ENCODE measurements around the gene IL22. TPM values are rescaled to one million over a fixed set of nuclear protein-coding genes. Genes with fewer than 3 reads are reported as not detected.

IL22 gene
- total RNA-seq, 2 donors from 2014 or later, result 0.89 to 5.4 TPM

- H3K27ac Mint-ChIP-seq, result no peak overlapping the region
- H3K27me3 Mint-ChIP-seq (ENCODE audit: low read depth), result peaks cover 26% of the 10 kb centered on the region
- peak overlapping the region in 1 of 2 donors; percentile 45 for H3K4me3 Mint-ChIP-seq
- peaks cover 0 to 2% of the 10 kb centered on the region in 2 donors for H3K36me3 Mint-ChIP-seq (ENCODE audit: insufficient read depth in 2 of 2)
- ATAC-seq (replicated peaks in 1 of 2) (peak; percentile 26 to 35), DNase-seq (no peak)
- no peaks in the 10 kb centered on the region for H3K9me3 Mint-ChIP-seq
- H3K4me1 Mint-ChIP-seq (ENCODE audit: low read depth), result peaks cover 52% of the 10 kb centered on the region
These were observed 26.0 kb upstream of the IL22 start for GRCh38 chr12:68279227-68280054.

GRCh38 chr12:68276402-68276930 is 23.1 kb upstream of the IL22 start:
- peak in 1 of 2 donors; percentile 24 for ATAC-seq (replicated peaks in 1 of 2)
- DNase-seq, result no peak
- Mint-ChIP-seq H3K36me3 (ENCODE audit: insufficient read depth in 2 of 2) (no peaks in the 10 kb centered on the region), H3K9me3 (no peaks in the 10 kb centered on the region), H3K27ac (no peak overlapping the region), H3K4me1 (ENCODE audit: low read depth) (peaks cover 47% of the 10 kb centered on the region), H3K4me3 (peak overlapping the region in 1 of 2 donors; percentile 0), H3K27me3 (ENCODE audit: low read depth) (peaks cover 9% of the 10 kb centered on the region)

DNA sequence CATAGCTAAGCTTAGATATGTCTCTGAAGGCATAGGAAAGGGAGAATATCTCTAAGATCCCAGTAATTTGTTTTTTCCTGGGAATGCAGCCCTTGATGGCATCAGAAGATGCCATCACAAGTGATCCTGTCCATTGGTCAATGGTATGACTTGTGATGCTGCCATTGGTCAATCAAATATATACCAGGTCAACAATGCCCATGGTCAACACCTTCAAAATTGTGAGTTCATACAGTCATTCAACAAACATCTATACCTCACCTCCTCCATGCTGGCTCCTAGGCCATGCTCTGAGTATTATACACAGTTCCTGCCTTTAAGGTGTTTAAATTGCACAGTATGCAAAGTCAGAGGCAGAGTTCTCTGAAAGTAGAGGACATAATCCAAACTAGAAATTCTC is 19.3 kb upstream of the IL22 start:
- DNase-seq (no peak), ATAC-seq (replicated peaks in 1 of 2) (no peak)
- no peak overlapping the region for H3K4me3 Mint-ChIP-seq
- H3K4me1 Mint-ChIP-seq (ENCODE audit: low read depth), result peaks cover 47% of the 10 kb centered on the region
- H3K36me3 Mint-ChIP-seq (ENCODE audit: insufficient read depth in 2 of 2), result no peaks in the 10 kb centered on the region
- H3K9me3 Mint-ChIP-seq, result no peaks in the 10 kb centered on the region
- H3K27me3 Mint-ChIP-seq (ENCODE audit: low read depth), result peaks cover 34% of the 10 kb centered on the region
- no peak overlapping the region for H3K27ac Mint-ChIP-seq

- no peak for DNase-seq
- Mint-ChIP-seq H3K27me3 (ENCODE audit: low read depth) (peaks cover 38% of the 10 kb centered on the region), H3K36me3 (ENCODE audit: insufficient read depth in 2 of 2) (no peaks in the 10 kb centered on the region), H3K27ac (no peak overlapping the region), H3K4me1 (ENCODE audit: low read depth) (peaks cover 41% of the 10 kb centered on the region), H3K4me3 (no peak overlapping the region), H3K9me3 (no peaks in the 10 kb centered on the region)
- no peak for ATAC-seq (replicated peaks in 1 of 2)
These were observed 17.9 kb upstream of the IL22 start for GRCh38 chr12:68271346-68271745.

- H3K27ac Mint-ChIP-seq, result no peak overlapping the region
- H3K36me3 Mint-ChIP-seq (ENCODE audit: insufficient read depth in 2 of 2), result no peaks in the 10 kb centered on the region
- H3K9me3 Mint-ChIP-seq, result no peaks in the 10 kb centered on the region
- H3K27me3 Mint-ChIP-seq (ENCODE audit: low read depth), result peaks cover 37% of the 10 kb centered on the region
- peaks cover 41% of the 10 kb centered on the region for H3K4me1 Mint-ChIP-seq (ENCODE audit: low read depth)
- H3K4me3 Mint-ChIP-seq, result no peak overlapping the region
- DNase-seq (no peak), ATAC-seq (replicated peaks in 1 of 2) (peak; percentile 25 to 54)
These were observed 17.0 kb upstream of the IL22 start for GRCh38 chr12:68270358-68270757.

DNA sequence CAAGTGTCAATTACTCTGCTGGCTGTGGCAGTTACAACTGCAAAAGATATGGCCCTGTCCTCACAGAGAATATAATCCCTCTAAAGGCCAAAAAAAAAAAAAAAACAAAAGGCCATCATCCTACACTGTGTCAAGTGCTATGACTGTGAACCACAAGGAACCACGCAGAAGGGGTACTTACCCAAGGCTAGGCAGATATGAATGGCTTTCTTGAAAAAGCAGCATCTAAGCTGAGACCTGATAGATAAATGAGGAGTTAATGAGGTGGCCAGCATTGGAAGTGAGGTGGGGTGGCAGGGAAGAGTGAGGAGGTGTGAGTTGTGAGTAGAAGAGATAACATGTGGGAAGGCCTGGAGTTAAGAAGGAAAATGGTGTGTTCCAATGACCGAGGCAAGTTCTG is 16.4 kb upstream of the IL22 start:
- peaks cover 43% of the 10 kb centered on the region for H3K27me3 Mint-ChIP-seq (ENCODE audit: low read depth)
- DNase-seq (peak in 1 of 2 donors; percentile 23), ATAC-seq (replicated peaks in 1 of 2) (peak; percentile 80 to 85)
- H3K9me3 Mint-ChIP-seq, result no peaks in the 10 kb centered on the region
- peaks cover 47% of the 10 kb centered on the region for H3K4me1 Mint-ChIP-seq (ENCODE audit: low read depth)
- H3K27ac Mint-ChIP-seq, result no peak overlapping the region
- H3K36me3 Mint-ChIP-seq (ENCODE audit: insufficient read depth in 2 of 2), result no peaks in the 10 kb centered on the region
- H3K4me3 Mint-ChIP-seq, result peak overlapping the region in 1 of 2 donors; percentile 12

DNA sequence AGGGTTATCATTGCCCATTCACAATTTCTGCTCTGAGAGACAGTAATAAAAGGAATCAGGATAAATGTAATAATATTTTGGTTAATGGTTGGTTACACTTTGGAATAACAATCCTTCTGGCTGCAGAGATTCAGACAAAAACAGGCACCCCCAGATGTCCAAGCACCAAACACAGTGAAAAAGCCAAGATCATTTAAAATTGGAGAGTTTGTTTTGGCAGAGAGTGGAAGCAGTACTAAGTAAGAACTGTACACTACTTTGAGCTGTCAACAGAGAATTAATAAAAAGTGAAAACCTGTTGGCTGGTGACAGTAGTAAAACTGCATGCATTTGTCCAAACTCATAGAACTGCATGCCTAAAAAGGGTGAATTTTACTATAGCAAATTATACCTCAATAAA is 15.6 kb upstream of the IL22 start:
- H3K4me1 Mint-ChIP-seq (ENCODE audit: low read depth), result peaks cover 54% of the 10 kb centered on the region
- no peaks in the 10 kb centered on the region for H3K36me3 Mint-ChIP-seq (ENCODE audit: insufficient read depth in 2 of 2)
- DNase-seq (no peak), ATAC-seq (replicated peaks in 1 of 2) (no peak)
- no peak overlapping the region for H3K27ac Mint-ChIP-seq
- H3K9me3 Mint-ChIP-seq, result no peaks in the 10 kb centered on the region
- peaks cover 51% of the 10 kb centered on the region for H3K27me3 Mint-ChIP-seq (ENCODE audit: low read depth)
- no peak overlapping the region for H3K4me3 Mint-ChIP-seq

DNA sequence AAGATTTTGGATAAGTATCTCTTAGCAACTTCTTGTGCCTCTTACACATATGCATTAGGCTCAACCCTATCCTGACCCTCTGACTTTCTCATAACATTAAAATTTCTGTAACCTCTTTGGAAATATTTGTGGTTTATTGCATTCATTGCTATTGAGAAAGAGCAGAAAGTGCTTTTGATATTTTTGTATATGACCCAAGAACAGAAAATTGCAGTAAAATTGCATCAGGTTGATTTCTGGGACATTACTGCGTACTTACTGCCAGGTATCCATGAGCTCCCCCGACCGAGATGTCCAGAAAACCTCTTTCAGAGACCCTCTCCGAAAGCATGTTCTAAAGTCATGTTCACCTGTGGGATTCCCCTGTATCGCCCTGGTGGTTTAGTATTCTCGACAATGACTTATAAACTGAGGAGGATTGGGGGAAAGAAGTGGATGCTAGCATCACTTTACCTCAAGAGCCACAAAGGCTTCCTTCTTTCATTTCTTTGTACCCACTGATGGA is 14.5 kb upstream of the IL22 start:
- DNase-seq (peak; percentile 25 to 34), ATAC-seq (replicated peaks in 1 of 2) (peak; percentile 61 to 74)
- Mint-ChIP-seq H3K27ac (peak overlapping the region; percentile 52), H3K4me1 (ENCODE audit: low read depth) (peaks cover 54% of the 10 kb centered on the region), H3K36me3 (ENCODE audit: insufficient read depth in 2 of 2) (no peaks in the 10 kb centered on the region), H3K9me3 (no peaks in the 10 kb centered on the region), H3K27me3 (ENCODE audit: low read depth) (peaks cover 61% of the 10 kb centered on the region), H3K4me3 (peak overlapping the region; percentile 27 to 55)

- no peaks in the 10 kb centered on the region for H3K36me3 Mint-ChIP-seq (ENCODE audit: insufficient read depth in 2 of 2)
- H3K27me3 Mint-ChIP-seq (ENCODE audit: low read depth), result peaks cover 59% of the 10 kb centered on the region
- no peak overlapping the region for H3K4me3 Mint-ChIP-seq
- H3K9me3 Mint-ChIP-seq, result no peaks in the 10 kb centered on the region
- H3K4me1 Mint-ChIP-seq (ENCODE audit: low read depth), result peaks cover 77% of the 10 kb centered on the region
- no peak for ATAC-seq (replicated peaks in 1 of 2)
- DNase-seq, result no peak
- no peak overlapping the region for H3K27ac Mint-ChIP-seq
These were observed 11.5 kb upstream of the IL22 start for GRCh38 chr12:68264857-68265256.

- no peaks in the 10 kb centered on the region for H3K36me3 Mint-ChIP-seq (ENCODE audit: insufficient read depth in 2 of 2)
- H3K27ac Mint-ChIP-seq, result no peak overlapping the region
- H3K9me3 Mint-ChIP-seq, result no peaks in the 10 kb centered on the region
- peak in 1 of 2 donors; percentile 22 for ATAC-seq (replicated peaks in 1 of 2)
- peaks cover 53% of the 10 kb centered on the region for H3K27me3 Mint-ChIP-seq (ENCODE audit: low read depth)
- peaks cover 77% of the 10 kb centered on the region for H3K4me1 Mint-ChIP-seq (ENCODE audit: low read depth)
- no peak overlapping the region for H3K4me3 Mint-ChIP-seq
- no peak for DNase-seq
These were observed 10.9 kb upstream of the IL22 start for GRCh38 chr12:68264158-68264855.

DNA sequence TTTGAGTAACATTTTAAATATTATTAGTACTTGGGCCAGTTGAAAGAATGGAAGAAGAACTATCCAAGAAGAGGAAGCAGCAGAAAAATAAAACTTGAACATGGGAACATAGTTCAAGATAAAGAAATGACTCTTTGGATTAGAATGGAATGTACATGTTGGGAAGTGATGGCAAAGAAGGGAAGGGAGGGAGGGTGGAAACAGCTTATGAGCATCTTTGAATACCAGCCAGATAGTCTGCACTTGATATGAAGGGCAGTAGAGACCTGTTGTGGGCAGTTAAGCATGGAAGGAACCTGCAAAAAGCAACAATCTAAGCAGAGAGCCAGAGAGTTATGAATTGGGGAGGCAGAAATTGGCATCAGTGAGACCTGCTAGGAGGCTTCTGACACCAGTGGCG is 10.0 kb upstream of the IL22 start:
- H3K27me3 Mint-ChIP-seq (ENCODE audit: low read depth), result peaks cover 49% of the 10 kb centered on the region
- no peaks in the 10 kb centered on the region for H3K9me3 Mint-ChIP-seq
- peaks cover 76% of the 10 kb centered on the region for H3K4me1 Mint-ChIP-seq (ENCODE audit: low read depth)
- ATAC-seq (replicated peaks in 1 of 2) (no peak), DNase-seq (no peak)
- H3K36me3 Mint-ChIP-seq (ENCODE audit: insufficient read depth in 2 of 2), result no peaks in the 10 kb centered on the region
- no peak overlapping the region for H3K4me3 Mint-ChIP-seq
- H3K27ac Mint-ChIP-seq, result no peak overlapping the region

- peak; percentile 61 to 63 for ATAC-seq (replicated peaks in 1 of 2)
- no peaks in the 10 kb centered on the region for H3K9me3 Mint-ChIP-seq
These were observed 8.5 kb upstream of the IL22 start for GRCh38 chr12:68261896-68262295.

DNA sequence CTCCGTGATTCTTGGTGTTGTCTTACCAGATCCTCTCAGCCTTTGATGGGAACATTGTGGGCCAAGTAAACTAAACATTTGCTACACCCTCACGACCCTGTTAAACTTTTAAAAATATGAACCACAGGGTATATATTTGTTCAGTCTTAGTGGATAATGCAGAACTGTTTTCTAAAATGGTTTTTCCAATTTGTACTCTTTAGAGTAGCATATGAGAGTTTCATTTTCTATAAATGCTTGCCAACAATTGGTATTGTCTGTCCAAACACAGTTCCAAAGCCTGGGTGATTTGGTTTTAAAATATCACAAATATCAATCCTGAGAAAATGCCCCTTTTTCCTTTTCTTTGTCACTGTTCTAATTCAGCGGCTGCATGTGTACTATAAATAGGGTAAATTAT is 6.7 kb upstream of the IL22 start:
- ATAC-seq (replicated peaks in 1 of 2), result no peak
- H3K4me1 Mint-ChIP-seq (ENCODE audit: low read depth), result peaks cover 59% of the 10 kb centered on the region
- H3K9me3 Mint-ChIP-seq, result no peaks in the 10 kb centered on the region
- no peak for DNase-seq
- no peak overlapping the region for H3K27ac Mint-ChIP-seq
- H3K27me3 Mint-ChIP-seq (ENCODE audit: low read depth), result peaks cover 55% of the 10 kb centered on the region
- no peaks in the 10 kb centered on the region for H3K36me3 Mint-ChIP-seq (ENCODE audit: insufficient read depth in 2 of 2)
- no peak overlapping the region for H3K4me3 Mint-ChIP-seq

More at GRCh38 chr12:68261896-68262295, 8.5 kb upstream of the IL22 start:
- Mint-ChIP-seq H3K36me3 (ENCODE audit: insufficient read depth in 2 of 2) (no peaks in the 10 kb centered on the region), H3K4me3 (peak overlapping the region in 1 of 2 donors; percentile 57), H3K4me1 (ENCODE audit: low read depth) (peaks cover 66% of the 10 kb centered on the region), H3K27ac (peak overlapping the region; percentile 4), H3K27me3 (ENCODE audit: low read depth) (peaks cover 61% of the 10 kb centered on the region)
- no peak for DNase-seq

Measured in activated T-cell treated with anti-CD3 and anti-CD28 coated beads, Interleukin-2, amount 50 U/mL, for 72 hours (primary cell).